Measurements from ENCODE around the gene CAMK4. TPM values are rescaled to one million over a fixed set of nuclear protein-coding genes. Genes with fewer than 3 reads are reported as not detected.

Gene CAMK4
- total and polyA plus RNA-seq, 5 donors from 2014 or later: 85.3 to 167 (median 106) TPM

GRCh38 chr5:111310711-111311620, 86.8 kb downstream of the CAMK4 start:
- DNase-seq (no peak), ATAC-seq (ENCODE audit: low read depth in 2 of 2) (no peak)
- Histone ChIP-seq H3K27ac (ENCODE audit: insufficient read depth, low read length, poor library complexity, severe bottlenecking) (no peak overlapping the region), H3K4me1 (ENCODE audit: control insufficient read depth, insufficient read depth, low read length, poor library complexity, severe bottlenecking) (peaks cover 8% of the 10 kb centered on the region), H3K36me3 (ENCODE audit: control insufficient read depth, insufficient read depth, low read length) (peaks cover 2% of the 10 kb centered on the region), H3K4me3 (ENCODE audit: low read depth, low read length) (no peak overlapping the region), H3K9me3 (ENCODE audit: control insufficient read depth in 2 of 2, low read length in 2 of 2) (no peaks in the 10 kb centered on the region), H3K27me3 (ENCODE audit: control insufficient read depth, insufficient read depth, low read length) (no peaks in the 10 kb centered on the region)
- no peaks in the 10 kb centered on the region for H3K9me3 Mint-ChIP-seq
- H3K27me3 Mint-ChIP-seq: no peaks in the 10 kb centered on the region
- H3K4me1 Mint-ChIP-seq: peaks cover 36 to 69% (median 59%) of the 10 kb centered on the region in 4 donors
- peak overlapping the region; percentile 6 to 77 (median 70) for H3K27ac Mint-ChIP-seq
- H3K36me3 Mint-ChIP-seq: no peaks in the 10 kb centered on the region
- peak overlapping the region in 2 of 4 donors; percentile 2 to 24 for H3K4me3 Mint-ChIP-seq

- H3K27me3 Mint-ChIP-seq: no peaks in the 10 kb centered on the region
- H3K4me3 Mint-ChIP-seq: peak overlapping the region in 1 of 4 donors; percentile 0
- ATAC-seq (ENCODE audit: low read depth in 2 of 2) (no peak), DNase-seq (no peak)
- Histone ChIP-seq H3K4me3 (ENCODE audit: low read depth, low read length) (no peak overlapping the region), H3K36me3 (ENCODE audit: control insufficient read depth, insufficient read depth, low read length) (peaks cover 3% of the 10 kb centered on the region), H3K9me3 (ENCODE audit: control insufficient read depth in 2 of 2, low read length in 2 of 2) (no peaks in the 10 kb centered on the region), H3K27me3 (ENCODE audit: control insufficient read depth, insufficient read depth, low read length) (no peaks in the 10 kb centered on the region), H3K4me1 (ENCODE audit: control insufficient read depth, insufficient read depth, low read length, poor library complexity, severe bottlenecking) (peaks cover 8% of the 10 kb centered on the region), H3K27ac (ENCODE audit: insufficient read depth, low read length, poor library complexity, severe bottlenecking) (no peak overlapping the region)
- no peaks in the 10 kb centered on the region for H3K36me3 Mint-ChIP-seq
- peak overlapping the region in 2 of 3 donors; percentile 6 to 77 for H3K27ac Mint-ChIP-seq
- H3K9me3 Mint-ChIP-seq: no peaks in the 10 kb centered on the region
- H3K4me1 Mint-ChIP-seq: peaks cover 36 to 76% (median 66%) of the 10 kb centered on the region in 4 donors
Observed at GRCh38 chr5:111311666-111312065, 87.5 kb downstream of the CAMK4 start.

- DNase-seq: peak in 1 of 3 donors; percentile 25
- no peaks in the 10 kb centered on the region for H3K9me3 Mint-ChIP-seq
- no peaks in the 10 kb centered on the region for H3K27me3 Mint-ChIP-seq
- Histone ChIP-seq H3K4me3 (ENCODE audit: low read depth, low read length) (no peak overlapping the region), H3K27me3 (ENCODE audit: control insufficient read depth, insufficient read depth, low read length) (no peaks in the 10 kb centered on the region), H3K9me3 (ENCODE audit: control insufficient read depth in 2 of 2, low read length in 2 of 2) (no peaks in the 10 kb centered on the region), H3K36me3 (ENCODE audit: control insufficient read depth, insufficient read depth, low read length) (peaks cover 3% of the 10 kb centered on the region), H3K4me1 (ENCODE audit: control insufficient read depth, insufficient read depth, low read length, poor library complexity, severe bottlenecking) (peaks cover 8% of the 10 kb centered on the region), H3K27ac (ENCODE audit: insufficient read depth, low read length, poor library complexity, severe bottlenecking) (no peak overlapping the region)
- peak overlapping the region in 2 of 3 donors; percentile 71 to 89 for H3K27ac Mint-ChIP-seq
- ATAC-seq (ENCODE audit: low read depth in 2 of 2): peak; percentile 52 to 55
- peaks cover 36 to 82% (median 70%) of the 10 kb centered on the region in 4 donors for H3K4me1 Mint-ChIP-seq
- H3K36me3 Mint-ChIP-seq: no peaks in the 10 kb centered on the region
- peak overlapping the region in 3 of 4 donors; percentile 18 to 48 (median 37) for H3K4me3 Mint-ChIP-seq
Observed at GRCh38 chr5:111313017-111313724, 89.0 kb downstream of the CAMK4 start.

GRCh38 chr5:111320953-111321352, 96.8 kb downstream of the CAMK4 start:
- peak; percentile 64 to 72 for ATAC-seq (ENCODE audit: low read depth in 2 of 2)
- Mint-ChIP-seq H3K27me3 (no peaks in the 10 kb centered on the region), H3K4me1 (peaks cover 29 to 58% (median 50%) of the 10 kb centered on the region in 4 donors), H3K36me3 (peaks cover 25% of the 10 kb centered on the region), H3K27ac (peak overlapping the region; percentile 0 to 69 (median 62)), H3K9me3 (peaks cover 1 to 17% (median 11%) of the 10 kb centered on the region in 7 donors), H3K4me3 (peak overlapping the region in 3 of 4 donors; percentile 11 to 60 (median 46))
- H3K4me3 ChIP-seq (ENCODE audit: low read depth, low read length): peak overlapping the region; percentile 5
- peaks cover 6% of the 10 kb centered on the region for H3K4me1 ChIP-seq (ENCODE audit: control insufficient read depth, insufficient read depth, low read length, poor library complexity, severe bottlenecking)
- H3K27ac ChIP-seq (ENCODE audit: insufficient read depth, low read length, poor library complexity, severe bottlenecking): no peak overlapping the region
- peak in 1 of 3 donors; percentile 69 for DNase-seq
- H3K27me3 ChIP-seq (ENCODE audit: control insufficient read depth, insufficient read depth, low read length): no peaks in the 10 kb centered on the region
- H3K9me3 ChIP-seq (ENCODE audit: control insufficient read depth in 2 of 2, low read length in 2 of 2): peaks cover 6 to 8% of the 10 kb centered on the region in 2 experiments
- H3K36me3 ChIP-seq (ENCODE audit: control insufficient read depth, insufficient read depth, low read length): peaks cover 8% of the 10 kb centered on the region

DNA sequence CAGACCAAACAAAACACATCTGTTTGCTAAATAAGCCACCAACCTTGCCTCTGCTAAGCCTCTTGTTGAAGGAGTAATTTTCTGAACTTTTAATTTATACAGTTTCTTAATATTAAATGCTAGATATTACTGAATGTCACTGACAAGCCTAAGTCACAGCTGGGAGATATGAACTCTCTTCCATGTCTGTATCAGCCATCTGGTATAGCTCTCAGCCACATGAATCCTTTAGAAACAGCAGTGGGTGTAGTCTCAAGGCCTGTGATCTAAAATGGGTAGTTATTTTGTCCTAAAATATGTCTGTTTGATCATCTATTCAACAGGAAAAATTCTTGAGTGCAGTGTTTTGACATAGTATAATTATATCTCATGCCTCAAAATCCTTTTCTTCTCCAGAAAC, 97.2 kb downstream of the CAMK4 start:
- Mint-ChIP-seq H3K27ac (peak overlapping the region in 2 of 3 donors; percentile 0 to 60), H3K36me3 (peaks cover 25% of the 10 kb centered on the region), H3K4me3 (no peak overlapping the region), H3K4me1 (peaks cover 29 to 55% (median 46%) of the 10 kb centered on the region in 4 donors), H3K9me3 (peaks cover 1 to 17% (median 11%) of the 10 kb centered on the region in 7 donors), H3K27me3 (no peaks in the 10 kb centered on the region)
- H3K27ac ChIP-seq (ENCODE audit: insufficient read depth, low read length, poor library complexity, severe bottlenecking): no peak overlapping the region
- H3K9me3 ChIP-seq (ENCODE audit: control insufficient read depth in 2 of 2, low read length in 2 of 2): peaks cover 8 to 10% of the 10 kb centered on the region in 2 experiments
- H3K36me3 ChIP-seq (ENCODE audit: control insufficient read depth, insufficient read depth, low read length): peaks cover 6% of the 10 kb centered on the region
- ATAC-seq (ENCODE audit: low read depth in 2 of 2) (no peak), DNase-seq (no peak)
- H3K4me3 ChIP-seq (ENCODE audit: low read depth, low read length): peak overlapping the region; percentile 5
- peaks cover 6% of the 10 kb centered on the region for H3K4me1 ChIP-seq (ENCODE audit: control insufficient read depth, insufficient read depth, low read length, poor library complexity, severe bottlenecking)
- no peaks in the 10 kb centered on the region for H3K27me3 ChIP-seq (ENCODE audit: control insufficient read depth, insufficient read depth, low read length)

DNA sequence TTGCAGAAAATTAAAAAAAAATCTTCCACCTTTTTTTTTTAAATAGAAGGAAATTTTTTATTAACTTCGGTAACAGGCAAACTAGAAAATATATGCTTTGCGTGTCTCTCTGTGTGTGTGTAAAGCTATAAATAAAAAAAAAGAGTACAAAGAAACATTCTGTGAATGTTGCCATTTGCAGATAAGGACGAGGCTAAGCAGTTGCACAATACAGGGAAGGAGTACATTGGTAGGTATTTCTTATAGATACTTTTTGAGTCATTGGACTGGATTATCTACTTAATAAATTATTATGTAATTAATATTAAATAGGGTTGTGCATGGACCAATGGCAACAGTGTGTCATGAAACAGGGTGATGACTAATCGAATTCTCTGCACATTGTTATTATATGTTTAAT, 102.4 kb downstream of the CAMK4 start:
- DNase-seq: no peak
- H3K36me3 Mint-ChIP-seq: peaks cover 25% of the 10 kb centered on the region
- no peaks in the 10 kb centered on the region for H3K27me3 ChIP-seq (ENCODE audit: control insufficient read depth, insufficient read depth, low read length)
- H3K27ac ChIP-seq (ENCODE audit: insufficient read depth, low read length, poor library complexity, severe bottlenecking): no peak overlapping the region
- H3K9me3 ChIP-seq (ENCODE audit: control insufficient read depth in 2 of 2, low read length in 2 of 2): peaks cover 22% of the 10 kb centered on the region in 2 experiments
- H3K4me3 Mint-ChIP-seq: no peak overlapping the region
- H3K4me1 ChIP-seq (ENCODE audit: control insufficient read depth, insufficient read depth, low read length, poor library complexity, severe bottlenecking): no peaks in the 10 kb centered on the region
- no peaks in the 10 kb centered on the region for H3K27me3 Mint-ChIP-seq
- no peak overlapping the region for H3K4me3 ChIP-seq (ENCODE audit: low read depth, low read length)
- ATAC-seq (ENCODE audit: low read depth in 2 of 2): no peak
- H3K36me3 ChIP-seq (ENCODE audit: control insufficient read depth, insufficient read depth, low read length): peaks cover 2% of the 10 kb centered on the region
- no peak overlapping the region for H3K27ac Mint-ChIP-seq
- peaks cover 4 to 26% (median 16%) of the 10 kb centered on the region in 4 donors for H3K4me1 Mint-ChIP-seq
- H3K9me3 Mint-ChIP-seq: peaks cover 2 to 33% (median 20%) of the 10 kb centered on the region in 7 donors

GRCh38 chr5:111337133-111337532, 112.9 kb downstream of the CAMK4 start:
- Mint-ChIP-seq H3K4me1 (peaks cover 68 to 85% (median 73%) of the 10 kb centered on the region in 4 donors), H3K4me3 (peak overlapping the region in 3 of 4 donors; percentile 1 to 34 (median 33)), H3K27me3 (no peaks in the 10 kb centered on the region), H3K27ac (peak overlapping the region in 2 of 3 donors; percentile 68 to 78), H3K9me3 (peaks cover 0 to 2% (median 0%) of the 10 kb centered on the region in 7 donors), H3K36me3 (no peaks in the 10 kb centered on the region)
- Histone ChIP-seq H3K27me3 (ENCODE audit: control insufficient read depth, insufficient read depth, low read length) (no peaks in the 10 kb centered on the region), H3K36me3 (ENCODE audit: control insufficient read depth, insufficient read depth, low read length) (no peaks in the 10 kb centered on the region), H3K4me1 (ENCODE audit: control insufficient read depth, insufficient read depth, low read length, poor library complexity, severe bottlenecking) (peaks cover 3% of the 10 kb centered on the region), H3K4me3 (ENCODE audit: low read depth, low read length) (peak overlapping the region; percentile 46), H3K27ac (ENCODE audit: insufficient read depth, low read length, poor library complexity, severe bottlenecking) (no peak overlapping the region), H3K9me3 (ENCODE audit: control insufficient read depth in 2 of 2, low read length in 2 of 2) (no peaks in the 10 kb centered on the region)
- ATAC-seq (ENCODE audit: low read depth in 2 of 2) (peak; percentile 82 to 94), DNase-seq (peak in 1 of 3 donors; percentile 51)
